Suprapubic skin (tissue), 4 donors: Measurements from ENCODE around the gene NPHP1. TPM values are rescaled to one million over a fixed set of nuclear protein-coding genes. Genes with fewer than 3 reads are reported as not detected.
"Not testable (repeated sequence)": the region's sequence is repeated elsewhere in the genome, so short reads cannot be mapped to it uniquely, and the experiment has no call there.

Source experiments
- DNase-seq, 2 donors: peaks; one replicate each; pipeline ENCODE4 v3.0.0-alpha.2; 2019; ENCODE audit warnings: low spot score in 2 of 2
- H3K27ac ChIP-seq: fragments of 200-600 bp; sonication (generic); one replicate; pipeline ENCODE4 v1.5.1; 2019
- H3K27me3 ChIP-seq: fragments of 200-600 bp; sonication (generic); one replicate; pipeline ENCODE4 v1.5.1; 2019
- H3K36me3 ChIP-seq: fragments of 200-600 bp; sonication (generic); one replicate; pipeline ENCODE4 v1.5.1; 2019
- H3K4me1 ChIP-seq: fragments of 200-600 bp; sonication (generic); one replicate; pipeline ENCODE4 v1.5.1; 2019
- H3K4me3 ChIP-seq: fragments of 200-600 bp; sonication (generic); one replicate; pipeline ENCODE4 v1.5.1; 2019; ENCODE audit warnings: mild to moderate bottlenecking
- H3K9me3 ChIP-seq: fragments of 200-600 bp; sonication (generic); one replicate; pipeline ENCODE4 v1.5.1; 2019
- CTCF ChIP-seq, 2 donors: fragments of 200-600 bp in 1 of 2; fragments of 450-650 bp in 1 of 2; sonication (generic) in 1 of 2; IDR thresholded peaks; one replicate each; pipeline ENCODE4 v1.5.1; 2016 to 2019; ENCODE audit warnings: antibody characterized with exemption in 2 of 2, mild to moderate bottlenecking in 1 of 2, moderate library complexity in 1 of 2
- EP300 ChIP-seq: sonication (generic); formaldehyde crosslinking; IDR thresholded peaks from one replicate; pipeline ENCODE4 v1.6.1; 2017; ENCODE audit warnings: antibody characterized with exemption
- POLR2A ChIP-seq, 2 donors: fragments of 450-650 bp; IDR thresholded peaks; one replicate each; pipeline ENCODE4 v1.6.1; 2017; ENCODE audit warnings: antibody characterized with exemption in 2 of 2, mild to moderate bottlenecking in 2 of 2, moderate library complexity in 2 of 2
- POLR2AphosphoS5 ChIP-seq, 3 donors: sonication (generic); formaldehyde crosslinking; IDR thresholded peaks; one replicate each; pipeline ENCODE4 v1.6.1; 2017; ENCODE audit warnings: antibody characterized with exemption in 3 of 3
- WGBS: methylation state at CpG from one replicate; pipeline ENCODE4 v1.1.5; 2018; 5-methylcytosine and 5-hydroxymethylcytosine counted together
- total RNA-seq, 4 donors: library from RNA; depleted of rRNA; stranded (reverse); fragments of >200 nt; gene quantifications; one replicate each; pipeline ENCODE4 v1.1.0, GENCODE V29; 2016

Gene NPHP1
- total RNA-seq, 4 donors from 2014 or later = 1.9 to 6.5 (median 3.2) TPM

GRCh38 chr2:110220190-110220564 is 15.4 kb upstream of the NPHP1 start:
- H3K27me3 ChIP-seq = peaks cover 7% of the 10 kb centered on the region
- H3K4me3 ChIP-seq = no peak overlapping the region
- peak overlapping the region; percentile 15 for H3K27ac ChIP-seq
- H3K36me3 ChIP-seq = no peaks in the 10 kb centered on the region
- H3K9me3 ChIP-seq = no peaks in the 10 kb centered on the region
- WGBS = 79% methylated on average over 2 of the region's 2 CpGs
- no peak for DNase-seq
- TF ChIP-seq POLR2AphosphoS5 (IDR thresholded peaks at IDR 0.05) (no peak), POLR2A (IDR thresholded peaks at IDR 0.05) (no peak), EP300 (no peak), CTCF (IDR thresholded peaks at IDR 0.05) (no peak)
- peaks cover 3% of the 10 kb centered on the region for H3K4me1 ChIP-seq

GRCh38 chr2:110219496-110220189 is 14.8 kb upstream of the NPHP1 start:
- TF ChIP-seq CTCF (IDR thresholded peaks at IDR 0.05) = no peak
- TF ChIP-seq POLR2A (IDR thresholded peaks at IDR 0.05) = no peak
- no peak for TF ChIP-seq POLR2AphosphoS5 (IDR thresholded peaks at IDR 0.05)
- TF ChIP-seq EP300 = no peak
- no peak overlapping the region for H3K4me3 ChIP-seq
- H3K27ac ChIP-seq = peak overlapping the region; percentile 15
- no peak for DNase-seq
- no peaks in the 10 kb centered on the region for H3K36me3 ChIP-seq
- H3K27me3 ChIP-seq = peaks cover 5% of the 10 kb centered on the region
- 12% methylated on average over 1 of the region's 1 CpG for WGBS
- no peaks in the 10 kb centered on the region for H3K9me3 ChIP-seq
- H3K4me1 ChIP-seq = peaks cover 3% of the 10 kb centered on the region

GRCh38 chr2:110218889-110219288 is 14.1 kb upstream of the NPHP1 start:
- not testable (repeated sequence) for H3K36me3 ChIP-seq, DNase-seq, H3K27ac ChIP-seq, H3K9me3 ChIP-seq, H3K27me3 ChIP-seq, H3K4me1 ChIP-seq, H3K4me3 ChIP-seq
- 82% methylated on average over 7 of the region's 7 CpGs for WGBS

- Histone ChIP-seq H3K27me3 (no peaks in the 10 kb centered on the region), H3K9me3 (no peaks in the 10 kb centered on the region), H3K27ac (no peak overlapping the region), H3K36me3 (no peaks in the 10 kb centered on the region), H3K4me3 (no peak overlapping the region), H3K4me1 (peaks cover 6% of the 10 kb centered on the region)
- no peak for DNase-seq
- no peak for TF ChIP-seq POLR2A (IDR thresholded peaks at IDR 0.05)
- no peak for TF ChIP-seq EP300
- no peak for TF ChIP-seq CTCF (IDR thresholded peaks at IDR 0.05)
- TF ChIP-seq POLR2AphosphoS5 (IDR thresholded peaks at IDR 0.05) = no peak
These were observed 12.0 kb upstream of the NPHP1 start for GRCh38 chr2:110216803-110217202.

GRCh38 chr2:110216199-110216598 is 11.4 kb upstream of the NPHP1 start:
- H3K36me3 ChIP-seq = no peaks in the 10 kb centered on the region
- 58% methylated on average over 3 of the region's 3 CpGs for WGBS
- H3K27me3 ChIP-seq = no peaks in the 10 kb centered on the region

More at GRCh38 chr2:110216199-110216598, 11.4 kb upstream of the NPHP1 start:
- TF ChIP-seq CTCF (IDR thresholded peaks at IDR 0.05) (no peak), POLR2A (IDR thresholded peaks at IDR 0.05) (no peak), EP300 (no peak), POLR2AphosphoS5 (IDR thresholded peaks at IDR 0.05) (no peak)
- H3K4me3 ChIP-seq = no peak overlapping the region
- peaks cover 11% of the 10 kb centered on the region for H3K4me1 ChIP-seq
- no peaks in the 10 kb centered on the region for H3K9me3 ChIP-seq
- DNase-seq = no peak
- no peak overlapping the region for H3K27ac ChIP-seq
